Stimulated activated effector memory CD8-positive, alpha-beta T cell treated with anti-CD3 and anti-CD28 coated beads, Interleukin-12 subunit alpha, Interleukin-12 subunit beta, amount 100 ng/mL, for 72 hours (primary cell): ENCODE data around the gene TMC1.
"Not testable (repeated sequence)": the region's sequence is repeated elsewhere in the genome, so short reads cannot be mapped to it uniquely, and the experiment has no call there.

Source experiments
- ATAC-seq: fragments of 150-1000 bp; cut with Tn5 transposase; 2 replicates; pipeline ENCODE4 v1.10.0; 2021
- DNase-seq, 2 donors: peaks; one replicate each; pipeline ENCODE4 v3.0.0; 2021 to 2022; ENCODE audit warnings: low spot score in 2 of 2
- H3K27ac Mint-ChIP-seq: one replicate; pipeline ENCODE4 v1.8.0; 2022; ENCODE audit warnings: mild to moderate bottlenecking, mixed read lengths
- H3K36me3 Mint-ChIP-seq: one replicate; pipeline ENCODE4 v1.8.0; 2022; ENCODE audit warnings: mild to moderate bottlenecking, mixed read lengths
- H3K4me1 Mint-ChIP-seq: one replicate; pipeline ENCODE4 v1.8.0; 2022; ENCODE audit warnings: mixed read lengths
- H3K4me3 Mint-ChIP-seq: one replicate; pipeline ENCODE4 v1.8.0; 2022; ENCODE audit warnings: mild to moderate bottlenecking, mixed read lengths
- H3K9me3 Mint-ChIP-seq: one replicate; pipeline ENCODE4 v1.8.0; 2022; ENCODE audit warnings: mixed read lengths

TMC1 gene

DNA sequence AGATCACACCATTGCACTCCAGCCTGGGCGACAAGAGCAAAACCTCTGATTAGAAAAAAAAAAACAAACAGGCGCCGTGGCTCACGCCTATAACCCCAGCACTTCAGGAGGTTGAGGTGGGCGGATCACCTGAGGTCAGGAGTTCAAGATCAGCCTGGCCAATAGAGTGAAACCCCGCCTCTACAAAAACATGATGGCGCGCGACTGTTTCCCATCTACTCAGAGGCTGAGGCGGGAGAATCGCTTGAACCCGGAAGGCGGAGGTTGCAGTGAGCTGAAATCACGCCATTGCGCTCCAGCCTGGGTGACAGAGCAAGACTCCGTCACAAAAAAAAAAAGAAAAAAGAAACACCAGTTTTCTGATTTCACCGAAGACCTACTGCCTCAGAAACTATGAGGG lies at the start of gene TMC1:
Gene TMC1, plus strand, starts transcription at position 193 of the 400 bp plus-strand sequence. CDS start 127,041 bp downstream, outside the sequence.
- ATAC-seq, DNase-seq, H3K4me3 Mint-ChIP-seq, H3K36me3 Mint-ChIP-seq, H3K9me3 Mint-ChIP-seq, H3K27ac Mint-ChIP-seq: not testable (repeated sequence)
- H3K4me1 Mint-ChIP-seq = peaks cover 16% of the 10 kb centered on the region

DNA sequence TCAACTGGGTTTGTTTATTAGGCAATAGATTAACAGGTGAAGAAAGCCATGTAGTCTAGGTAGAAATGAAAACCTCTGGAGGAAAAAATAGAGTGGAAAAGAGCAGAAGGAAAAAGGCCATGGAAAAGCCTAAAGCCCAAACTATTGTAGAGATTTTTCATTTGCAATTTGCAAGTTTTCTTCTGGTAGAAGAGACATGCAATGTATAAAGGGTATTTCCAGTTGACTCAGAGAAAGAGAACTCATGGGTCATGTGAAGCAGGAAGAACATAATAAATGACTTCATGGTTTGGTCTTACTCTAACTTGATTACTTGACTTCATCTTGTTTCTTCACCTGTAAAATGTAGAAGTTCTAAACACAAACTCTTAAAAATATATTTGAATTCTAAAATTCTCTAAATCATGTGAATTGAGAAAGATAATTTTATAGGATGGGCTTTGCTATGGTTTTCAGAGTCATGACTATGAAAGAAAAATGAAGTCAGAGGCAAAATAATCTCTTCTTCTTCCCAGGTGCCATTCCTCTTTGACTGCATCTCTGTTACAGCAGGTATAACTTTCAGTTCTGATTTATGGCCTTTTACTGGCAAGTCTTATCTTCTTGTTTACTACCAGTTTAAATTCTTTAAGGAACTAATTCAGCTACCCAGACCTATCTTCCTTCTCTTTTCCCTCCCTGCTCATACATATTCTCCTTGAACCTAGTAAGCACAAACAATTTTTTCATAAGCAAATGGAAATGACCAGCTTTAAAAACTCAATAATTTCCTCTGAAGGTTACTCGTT lies 47.7 kb upstream of the TMC1 start:
- H3K4me3 Mint-ChIP-seq = peak overlapping the region; percentile 17
- DNase-seq = no peak
- ATAC-seq = peak; percentile 92
- peaks cover 43% of the 10 kb centered on the region for H3K4me1 Mint-ChIP-seq
- H3K36me3 Mint-ChIP-seq = no peaks in the 10 kb centered on the region
- H3K9me3 Mint-ChIP-seq = no peaks in the 10 kb centered on the region
- peak overlapping the region; percentile 77 for H3K27ac Mint-ChIP-seq

DNA sequence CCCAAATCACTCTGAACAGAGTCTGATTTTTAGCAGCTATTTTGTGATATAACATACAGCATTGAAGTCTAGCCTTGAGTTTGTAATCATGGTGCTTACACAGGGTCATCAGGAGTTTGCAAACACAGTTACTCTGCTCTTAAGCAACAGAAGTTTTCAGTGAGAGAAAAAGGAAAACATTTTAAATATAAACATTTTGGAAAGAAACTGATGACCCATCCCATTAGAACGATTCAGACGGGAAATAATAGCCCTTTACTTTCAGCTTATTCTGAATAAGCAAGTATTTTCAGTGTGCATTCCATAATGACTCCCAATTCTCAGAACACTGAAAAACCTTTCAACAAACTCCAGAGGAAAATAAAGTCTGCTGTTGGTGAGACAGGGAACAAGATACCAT lies 46.7 kb upstream of the TMC1 start:
- ATAC-seq = no peak
- Mint-ChIP-seq H3K27ac (peak overlapping the region; percentile 77), H3K36me3 (no peaks in the 10 kb centered on the region), H3K4me3 (no peak overlapping the region), H3K9me3 (no peaks in the 10 kb centered on the region), H3K4me1 (peaks cover 53% of the 10 kb centered on the region)
- DNase-seq = no peak

DNA sequence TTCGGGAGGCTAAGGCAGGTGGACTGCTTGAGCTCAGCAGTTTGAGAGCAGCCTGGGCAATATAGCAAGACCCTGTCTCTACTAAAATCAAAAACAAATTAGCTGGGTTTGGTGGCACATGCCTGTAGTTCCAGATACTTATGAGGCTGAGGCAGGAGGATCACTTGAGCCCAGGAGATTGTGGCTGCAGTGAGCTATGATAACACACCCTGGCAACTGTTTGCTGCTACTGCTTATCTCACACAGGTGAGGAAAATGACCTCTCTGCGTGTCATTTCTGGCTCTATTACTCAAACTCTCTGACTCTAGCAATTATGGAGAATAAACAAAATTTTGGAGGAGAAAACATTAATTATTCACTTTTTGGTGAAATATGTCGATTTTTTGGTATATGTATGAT lies 45.3 kb upstream of the TMC1 start:
- H3K9me3 Mint-ChIP-seq = no peaks in the 10 kb centered on the region
- DNase-seq = no peak
- H3K4me3 Mint-ChIP-seq = no peak overlapping the region
- ATAC-seq = no peak
- peaks cover 54% of the 10 kb centered on the region for H3K4me1 Mint-ChIP-seq
- no peaks in the 10 kb centered on the region for H3K36me3 Mint-ChIP-seq
- H3K27ac Mint-ChIP-seq = no peak overlapping the region

DNA sequence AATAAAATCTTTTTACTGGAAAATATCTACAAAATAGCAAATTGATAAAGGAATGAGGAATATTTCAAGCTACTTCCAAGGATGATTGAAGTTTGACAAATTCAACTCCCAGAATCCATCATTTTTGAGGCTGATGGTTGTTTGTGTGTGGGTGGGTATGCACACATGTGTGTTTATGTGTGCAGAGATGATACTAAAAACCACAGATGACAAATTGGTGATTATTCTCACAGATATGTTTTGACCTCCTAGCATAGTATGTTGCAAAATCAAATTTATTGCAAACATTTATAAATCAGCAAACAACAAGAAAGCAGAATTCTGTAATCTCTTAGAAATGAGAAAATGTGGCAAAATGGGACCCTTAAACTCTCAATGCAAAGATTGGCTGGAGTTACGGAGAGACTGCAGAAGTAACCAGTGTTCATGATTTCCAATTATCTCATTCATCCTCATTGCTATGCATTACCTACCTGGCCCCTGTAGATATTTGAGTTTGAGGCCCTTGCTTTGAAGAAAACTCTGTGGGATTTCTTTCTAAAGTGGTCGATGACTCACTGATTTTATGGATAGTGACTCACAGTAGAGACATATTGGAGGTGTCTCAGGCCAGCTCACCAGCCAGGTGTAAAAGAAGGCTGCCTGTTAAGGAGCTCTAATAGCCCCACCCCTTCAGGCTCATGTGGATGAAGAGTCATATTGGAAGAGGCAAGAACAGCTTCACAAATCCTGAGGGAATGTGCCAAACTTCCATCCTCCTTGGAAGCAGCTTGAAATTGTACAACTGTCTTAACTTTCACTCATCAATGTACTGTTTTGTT lies 44.6 kb upstream of the TMC1 start:
- peak; percentile 93 for ATAC-seq
- DNase-seq = peak in 1 of 2 donors; percentile 9
- Mint-ChIP-seq H3K36me3 (no peaks in the 10 kb centered on the region), H3K9me3 (no peaks in the 10 kb centered on the region), H3K4me3 (no peak overlapping the region), H3K27ac (no peak overlapping the region), H3K4me1 (peaks cover 50% of the 10 kb centered on the region)

DNA sequence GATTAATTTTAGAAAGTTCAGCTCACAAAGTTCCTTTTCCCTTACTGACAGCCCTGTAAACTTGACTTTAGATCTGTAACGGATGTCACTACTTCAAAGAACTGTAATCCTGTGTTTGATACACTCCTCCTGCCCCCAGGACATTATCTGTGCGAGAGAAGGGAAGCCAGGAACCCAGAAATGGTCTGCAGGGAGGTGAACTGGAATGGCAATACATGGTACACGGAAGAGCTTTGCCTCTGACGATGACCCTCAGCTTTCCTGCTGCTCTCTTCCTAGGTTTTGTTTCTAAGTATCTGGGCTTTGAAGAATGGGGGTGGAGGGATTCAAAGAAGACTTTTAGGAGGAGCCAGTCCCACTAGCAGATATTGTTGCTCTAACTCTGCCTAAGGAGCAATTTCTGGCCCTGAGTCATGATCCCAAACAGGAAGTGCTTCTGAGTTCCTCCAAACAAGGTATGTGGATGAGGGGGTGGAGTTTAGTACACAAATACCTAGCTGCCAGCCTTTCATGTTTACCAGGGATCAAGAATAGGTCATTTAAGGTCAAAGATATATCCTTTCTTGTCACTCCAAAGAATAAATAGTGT lies 43.4 kb upstream of the TMC1 start:
- Mint-ChIP-seq H3K4me3 (peak overlapping the region; percentile 13), H3K4me1 (peaks cover 45% of the 10 kb centered on the region), H3K27ac (no peak overlapping the region), H3K9me3 (no peaks in the 10 kb centered on the region), H3K36me3 (no peaks in the 10 kb centered on the region)
- ATAC-seq (peak; percentile 44), DNase-seq (no peak)

DNA sequence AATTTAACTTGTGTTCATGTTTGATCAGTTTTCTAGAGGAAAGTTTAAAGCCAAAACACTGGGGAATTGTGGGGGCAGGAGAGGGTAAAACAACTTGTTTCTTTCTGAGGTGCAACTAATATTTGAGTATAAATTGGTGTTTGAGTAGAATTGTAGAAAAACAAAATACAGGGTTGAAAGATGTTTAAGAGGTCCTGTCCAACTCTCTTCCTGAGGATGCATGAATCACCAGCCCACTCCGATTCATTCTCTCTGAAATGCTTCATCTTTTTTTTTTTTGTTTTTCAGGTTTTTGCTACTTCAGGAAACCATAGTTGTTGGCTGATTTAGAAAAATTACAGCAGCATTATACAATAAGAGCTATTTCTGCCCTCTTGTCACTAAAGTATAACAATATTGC lies 42.4 kb upstream of the TMC1 start:
- Mint-ChIP-seq H3K9me3 (no peaks in the 10 kb centered on the region), H3K4me3 (peak overlapping the region; percentile 48), H3K27ac (peak overlapping the region; percentile 36), H3K4me1 (peaks cover 37% of the 10 kb centered on the region), H3K36me3 (no peaks in the 10 kb centered on the region)
- ATAC-seq = no peak
- DNase-seq = no peak

DNA sequence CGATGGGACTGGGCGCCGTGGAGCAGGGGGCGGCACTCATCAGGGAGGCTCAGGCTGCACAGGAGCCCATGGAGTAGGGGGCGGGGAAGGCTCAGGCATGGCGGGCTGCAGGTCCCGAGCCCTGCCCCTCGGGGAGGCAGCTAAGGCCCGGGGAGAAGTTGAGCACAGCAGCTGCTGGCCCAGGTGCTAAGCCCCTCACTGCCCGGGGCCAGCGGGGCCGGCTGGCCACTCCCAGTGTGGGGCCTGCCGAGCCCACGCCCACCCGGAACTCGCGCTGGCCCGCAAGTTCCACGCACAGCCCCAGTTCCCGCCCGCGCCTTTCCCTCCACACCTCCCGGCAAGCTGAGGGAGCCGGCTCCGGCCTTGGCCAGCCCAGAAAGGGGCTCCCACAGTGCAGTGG lies 41.1 kb upstream of the TMC1 start:
- not testable (repeated sequence) for H3K27ac Mint-ChIP-seq, H3K4me3 Mint-ChIP-seq, H3K9me3 Mint-ChIP-seq, ATAC-seq, H3K36me3 Mint-ChIP-seq, DNase-seq
- peaks cover 37% of the 10 kb centered on the region for H3K4me1 Mint-ChIP-seq

DNA sequence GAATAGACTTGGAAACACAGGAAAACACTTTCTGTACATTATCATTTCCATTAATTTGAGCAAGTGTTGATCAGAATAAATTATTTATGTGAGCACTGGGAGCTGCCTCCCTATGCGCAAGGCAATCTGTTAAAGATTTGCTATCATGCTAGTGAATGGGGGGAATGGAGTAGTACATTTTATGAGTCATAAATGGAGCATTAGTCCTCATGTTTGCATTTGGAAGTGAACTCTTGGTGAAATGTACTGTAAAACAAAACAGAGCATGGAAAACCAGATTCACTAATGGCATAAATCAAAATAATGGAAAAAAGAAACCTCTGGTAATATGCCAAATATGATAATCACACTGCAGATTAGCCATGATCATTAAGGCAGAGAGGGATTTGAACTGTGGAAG lies 40.5 kb upstream of the TMC1 start:
- no peak overlapping the region for H3K4me3 Mint-ChIP-seq
- H3K27ac Mint-ChIP-seq = no peak overlapping the region
- DNase-seq (no peak), ATAC-seq (no peak)
- H3K36me3 Mint-ChIP-seq = no peaks in the 10 kb centered on the region
- no peaks in the 10 kb centered on the region for H3K9me3 Mint-ChIP-seq
- H3K4me1 Mint-ChIP-seq = peaks cover 37% of the 10 kb centered on the region

DNA sequence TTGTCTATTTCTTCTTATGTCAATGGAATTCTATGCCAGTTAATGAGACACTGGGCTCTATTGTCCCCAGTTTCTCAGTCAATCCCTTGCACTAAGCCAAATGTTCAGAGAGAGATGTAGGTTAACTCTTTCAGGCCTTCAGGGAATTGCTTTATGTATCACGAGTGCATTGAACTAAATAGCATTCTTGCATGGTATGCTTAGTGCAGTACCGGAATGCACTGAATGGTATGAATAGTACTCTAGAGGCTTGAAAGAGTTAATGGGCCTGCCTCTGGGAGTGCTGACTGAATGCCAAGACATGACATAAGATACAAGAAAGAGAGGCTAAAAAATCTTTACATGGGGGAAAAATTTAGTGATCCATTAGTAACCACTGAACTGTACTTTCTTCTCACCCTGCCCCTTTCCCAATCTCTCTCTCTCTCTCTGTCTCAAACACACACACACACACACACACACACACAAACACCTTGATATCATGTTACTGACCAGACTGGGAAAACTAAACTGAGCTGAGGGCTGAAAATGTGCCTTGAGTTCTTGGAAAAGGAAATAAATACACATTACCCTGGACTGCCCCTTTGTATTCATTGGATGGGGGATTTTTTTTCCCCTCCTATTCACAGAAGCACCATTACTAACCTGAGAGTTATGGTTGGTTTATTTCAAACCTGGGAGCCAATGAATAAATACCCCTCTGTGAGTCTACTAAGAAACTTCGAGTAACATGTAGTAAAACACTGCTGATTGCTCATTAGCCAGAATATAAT lies 35.4 kb upstream of the TMC1 start:
- no peak overlapping the region for H3K4me3 Mint-ChIP-seq
- H3K36me3 Mint-ChIP-seq = no peaks in the 10 kb centered on the region
- no peak overlapping the region for H3K27ac Mint-ChIP-seq
- no peaks in the 10 kb centered on the region for H3K9me3 Mint-ChIP-seq
- H3K4me1 Mint-ChIP-seq = peaks cover 6% of the 10 kb centered on the region
- DNase-seq = no peak
- ATAC-seq = peak; percentile 65

DNA sequence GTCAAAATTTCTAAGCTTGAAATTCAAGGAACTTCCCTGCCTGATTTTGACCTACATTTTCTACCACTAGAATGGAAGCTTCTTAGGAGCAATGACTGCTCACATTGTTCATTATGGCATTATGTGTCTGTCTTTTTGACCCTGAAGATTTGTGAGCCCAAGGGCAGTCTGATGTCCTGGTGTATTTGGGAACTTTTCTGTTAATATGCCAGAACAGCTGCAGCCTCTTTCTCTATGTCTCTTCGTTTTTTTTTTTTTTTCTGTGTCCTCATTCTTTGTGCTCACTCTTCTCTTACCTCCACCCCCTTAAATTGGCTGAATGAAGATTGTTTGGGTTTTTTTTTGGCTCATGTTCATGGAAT lies 34.8 kb upstream of the TMC1 start:
- ATAC-seq (no peak), DNase-seq (no peak)
- H3K36me3 Mint-ChIP-seq = no peaks in the 10 kb centered on the region
- no peaks in the 10 kb centered on the region for H3K9me3 Mint-ChIP-seq
- H3K27ac Mint-ChIP-seq = no peak overlapping the region
- peaks cover 6% of the 10 kb centered on the region for H3K4me1 Mint-ChIP-seq
- no peak overlapping the region for H3K4me3 Mint-ChIP-seq

DNA sequence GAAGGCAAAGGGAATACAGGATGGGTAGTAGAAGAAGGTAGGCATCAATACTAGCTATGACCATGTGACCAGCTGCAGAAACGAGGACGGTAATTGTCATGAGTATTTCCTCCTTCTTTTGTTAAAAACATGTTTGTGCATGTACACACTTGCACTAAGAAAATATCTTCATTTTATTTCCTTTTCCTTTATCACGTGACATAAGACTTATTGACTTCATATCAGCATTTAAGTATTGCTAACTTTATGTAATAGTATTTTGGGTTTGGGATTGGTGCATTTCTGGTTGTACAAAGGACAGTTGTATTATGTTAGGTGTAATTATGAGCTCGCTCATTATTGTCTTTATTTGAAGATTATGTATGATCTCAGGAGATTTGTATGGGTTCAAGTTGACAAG lies 33.7 kb upstream of the TMC1 start:
- ATAC-seq, H3K27ac Mint-ChIP-seq, DNase-seq, H3K4me1 Mint-ChIP-seq, H3K36me3 Mint-ChIP-seq, H3K4me3 Mint-ChIP-seq, H3K9me3 Mint-ChIP-seq: not testable (repeated sequence)

DNA sequence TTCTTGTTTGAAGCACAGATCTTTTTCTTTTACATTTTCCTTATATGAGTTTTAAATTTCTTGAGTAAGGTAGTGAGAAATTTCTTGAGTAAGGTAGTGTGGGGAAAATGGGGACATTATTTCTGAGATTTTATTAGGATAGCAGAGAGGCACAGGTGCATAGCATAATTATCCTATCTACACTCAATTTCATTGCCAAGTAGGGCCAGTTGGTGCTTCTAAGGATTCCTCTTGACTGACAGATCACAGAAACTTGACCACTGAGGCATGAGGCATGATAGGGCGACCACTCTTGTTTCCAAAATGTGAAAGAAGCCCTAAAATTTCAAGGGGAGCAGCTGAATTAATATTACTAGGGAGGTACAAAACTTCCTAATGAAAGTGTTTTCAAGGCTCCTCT lies 31.4 kb upstream of the TMC1 start:
- no peak for ATAC-seq
- DNase-seq = no peak
- Mint-ChIP-seq H3K9me3 (no peaks in the 10 kb centered on the region), H3K4me1 (no peaks in the 10 kb centered on the region), H3K4me3 (no peak overlapping the region), H3K27ac (no peak overlapping the region), H3K36me3 (no peaks in the 10 kb centered on the region)

DNA sequence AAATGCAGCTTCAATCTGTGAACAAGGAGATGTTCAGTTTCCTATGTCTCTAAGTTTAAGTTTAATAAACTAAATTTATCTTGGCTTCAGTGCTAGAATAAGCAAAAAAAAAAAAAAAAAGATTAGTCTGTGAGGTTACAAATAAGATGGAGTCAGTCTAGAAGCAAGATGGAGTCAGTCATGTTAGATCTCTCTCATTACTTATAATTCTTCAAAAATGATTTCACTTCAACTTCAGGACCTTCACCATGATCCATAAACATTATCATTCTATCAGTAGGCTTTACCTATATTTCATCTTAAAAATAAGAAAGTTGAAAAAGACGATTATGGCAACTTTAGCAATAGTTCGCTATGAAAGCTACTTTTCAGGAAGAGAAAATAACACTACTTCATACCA lies 30.2 kb upstream of the TMC1 start:
- no peak for DNase-seq

DNA sequence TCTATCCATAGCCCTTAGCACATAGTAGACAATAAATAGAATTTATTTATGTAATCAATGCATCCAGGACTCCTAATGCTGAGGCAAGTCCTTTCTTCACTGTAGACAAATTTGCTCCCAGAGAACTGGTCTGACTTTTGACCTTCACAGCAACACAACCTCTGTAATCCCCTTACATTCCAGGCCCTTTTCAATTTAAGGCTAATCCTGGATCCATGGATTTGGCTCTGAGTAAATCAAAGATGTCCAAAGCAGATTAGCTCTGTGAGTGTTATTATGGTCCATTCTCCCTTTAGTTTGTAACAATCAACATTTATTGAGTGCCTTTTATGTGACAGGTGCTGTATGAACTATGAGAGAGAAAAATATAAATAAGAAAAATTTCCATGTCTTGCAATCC lies 27.4 kb upstream of the TMC1 start:
- DNase-seq (no peak), ATAC-seq (no peak)
- no peaks in the 10 kb centered on the region for H3K9me3 Mint-ChIP-seq
- H3K36me3 Mint-ChIP-seq = no peaks in the 10 kb centered on the region
- no peak overlapping the region for H3K4me3 Mint-ChIP-seq
- no peak overlapping the region for H3K27ac Mint-ChIP-seq
- no peaks in the 10 kb centered on the region for H3K4me1 Mint-ChIP-seq

More for the DNA sequence above, 30.2 kb upstream of the TMC1 start:
- Mint-ChIP-seq H3K4me3 (no peak overlapping the region), H3K4me1 (no peaks in the 10 kb centered on the region), H3K9me3 (no peaks in the 10 kb centered on the region), H3K27ac (no peak overlapping the region), H3K36me3 (no peaks in the 10 kb centered on the region)
- ATAC-seq = no peak
